GM18520 (cell line): Measurements from ENCODE around the gene TBC1D3B.
"Not testable (repeated sequence)": the region's sequence is repeated elsewhere in the genome, so short reads cannot be mapped to it uniquely, and the experiment has no call there.

Experiments used
- ATAC-seq: cut with Tn5 transposase; IDR thresholded peaks from one replicate; pipeline ENCODE4 v1.9.1; 2021; ENCODE audit not compliant: unreplicated experiment

The TBC1D3B gene

GRCh38 chr17:36182176-36183000, 6.0 kb upstream of the TBC1D3B start:
- ATAC-seq = no peak

GRCh38 chr17:36181446-36182175, 5.2 kb upstream of the TBC1D3B start:
- not testable (repeated sequence) for ATAC-seq

- not testable (repeated sequence) for ATAC-seq
Measured at GRCh38 chr17:36168836-36169235, 7.6 kb downstream of the TBC1D3B start.

GRCh38 chr17:36153895-36154610, 22.4 kb downstream of the TBC1D3B start:
- no peak for ATAC-seq

GRCh38 chr17:36152639-36153120, 23.8 kb downstream of the TBC1D3B start:
- ATAC-seq = no peak

- ATAC-seq = no peak
Measured at GRCh38 chr17:36151891-36152638, 24.4 kb downstream of the TBC1D3B start.

- no peak for ATAC-seq
Measured at GRCh38 chr17:36149296-36149820, 27.1 kb downstream of the TBC1D3B start.

- no peak for ATAC-seq
Measured at GRCh38 chr17:36148559-36149295, 27.7 kb downstream of the TBC1D3B start.

GRCh38 chr17:36147601-36148000, 28.8 kb downstream of the TBC1D3B start:
- ATAC-seq = no peak

- ATAC-seq = no peak
Measured at GRCh38 chr17:36144981-36145729, 31.3 kb downstream of the TBC1D3B start.

- no peak for ATAC-seq
Measured at GRCh38 chr17:36144014-36144413, 32.4 kb downstream of the TBC1D3B start.

- no peak for ATAC-seq
Measured at GRCh38 chr17:36142806-36143205, 33.6 kb downstream of the TBC1D3B start.

- ATAC-seq = no peak
Measured at GRCh38 chr17:36142235-36142634, 34.2 kb downstream of the TBC1D3B start.

- no peak for ATAC-seq
Measured at GRCh38 chr17:36136439-36136838, 40.0 kb downstream of the TBC1D3B start.

GRCh38 chr17:36136036-36136435, 40.4 kb downstream of the TBC1D3B start:
- ATAC-seq = no peak

- no peak for ATAC-seq
Measured at GRCh38 chr17:36135465-36135864, 41.0 kb downstream of the TBC1D3B start.

- ATAC-seq = no peak
Measured at GRCh38 chr17:36133602-36134236, 42.7 kb downstream of the TBC1D3B start.

- no peak for ATAC-seq
Measured at GRCh38 chr17:36132421-36132831, 44.0 kb downstream of the TBC1D3B start.

GRCh38 chr17:36131931-36132330, 44.5 kb downstream of the TBC1D3B start:
- ATAC-seq = no peak
